Endothelial cell of umbilical vein (primary cell): Measurements from ENCODE around the gene OTUB1.

ENCODE experiments used
- EZH2 ChIP-seq: IDR thresholded peaks from 2 replicates; pipeline ENCODE4 v1.6.1; 2012; ENCODE audit warnings: borderline replicate concordance, low read depth, mild to moderate bottlenecking, moderate library complexity, low read length, inconsistent platforms; ENCODE audit not compliant: severe bottlenecking
- GATA2 ChIP-seq: IDR thresholded peaks from 2 replicates; pipeline ENCODE4 v1.7.0; 2011; ENCODE audit warnings: low read depth, mild to moderate bottlenecking, moderate library complexity, mixed read lengths, low read length; ENCODE audit not compliant: insufficient read length, insufficient read depth
- TF ChIP-seq, protein P1 (sequence below), 2 donors: IDR thresholded peaks; 1 replicate in 1 of 2; 2 replicates in 1 of 2; pipeline ENCODE4 v1.5.1; 2011; ENCODE audit warnings: low read length in 2 of 2, mild to moderate bottlenecking in 2 of 2, moderate library complexity in 2 of 2, control low read depth in 1 of 2, inconsistent platforms in 1 of 2, low read depth in 1 of 2; ENCODE audit not compliant: insufficient read depth in 1 of 2; ENCODE audit errors: extremely low read depth in 1 of 2

DNA sequence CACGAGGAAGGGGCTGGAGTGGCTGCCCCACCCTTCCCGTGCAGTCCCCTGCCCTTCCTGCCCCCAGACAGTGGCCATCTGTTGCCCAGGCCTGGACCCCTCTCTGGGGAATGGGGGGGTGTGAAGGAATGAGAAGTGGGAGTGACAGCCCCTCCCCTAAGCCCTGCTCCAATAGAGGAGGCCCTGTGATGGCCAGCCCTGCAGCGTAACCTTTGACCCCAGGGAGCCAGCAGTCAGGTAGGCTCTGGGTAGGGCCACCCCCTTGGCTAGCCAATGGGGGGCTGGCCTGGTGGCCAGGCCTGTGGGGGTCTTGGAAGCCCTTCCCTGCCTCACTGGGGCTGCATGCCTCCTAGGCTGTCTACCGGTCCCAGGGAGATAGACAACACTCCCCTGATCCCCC, 56.1 kb downstream of the OTUB1 start:
- TF ChIP-seq EZH2 (no peak), GATA2 (no peak)
- TF ChIP-seq, protein P1, sequence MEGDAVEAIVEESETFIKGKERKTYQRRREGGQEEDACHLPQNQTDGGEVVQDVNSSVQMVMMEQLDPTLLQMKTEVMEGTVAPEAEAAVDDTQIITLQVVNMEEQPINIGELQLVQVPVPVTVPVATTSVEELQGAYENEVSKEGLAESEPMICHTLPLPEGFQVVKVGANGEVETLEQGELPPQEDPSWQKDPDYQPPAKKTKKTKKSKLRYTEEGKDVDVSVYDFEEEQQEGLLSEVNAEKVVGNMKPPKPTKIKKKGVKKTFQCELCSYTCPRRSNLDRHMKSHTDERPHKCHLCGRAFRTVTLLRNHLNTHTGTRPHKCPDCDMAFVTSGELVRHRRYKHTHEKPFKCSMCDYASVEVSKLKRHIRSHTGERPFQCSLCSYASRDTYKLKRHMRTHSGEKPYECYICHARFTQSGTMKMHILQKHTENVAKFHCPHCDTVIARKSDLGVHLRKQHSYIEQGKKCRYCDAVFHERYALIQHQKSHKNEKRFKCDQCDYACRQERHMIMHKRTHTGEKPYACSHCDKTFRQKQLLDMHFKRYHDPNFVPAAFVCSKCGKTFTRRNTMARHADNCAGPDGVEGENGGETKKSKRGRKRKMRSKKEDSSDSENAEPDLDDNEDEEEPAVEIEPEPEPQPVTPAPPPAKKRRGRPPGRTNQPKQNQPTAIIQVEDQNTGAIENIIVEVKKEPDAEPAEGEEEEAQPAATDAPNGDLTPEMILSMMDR (IDR thresholded peaks at IDR 0.05; ENCODE audit: extremely low read depth in 1 of 2, insufficient read depth in 1 of 2, low read depth in 1 of 2, low read length in 2 of 2) = no peak
